ENCODE measurements around the gene ETV7.

- TF ChIP-seq LEF1 (IDR thresholded peaks at IDR 0.05; ENCODE audit: borderline replicate concordance) = no peak
- TF ChIP-seq ZNF384 (IDR thresholded peaks at IDR 0.05) = no peak
- no peak for TF ChIP-seq PKNOX1 (IDR thresholded peaks at IDR 0.05)
- no peak for TF ChIP-seq ARNT (IDR thresholded peaks at IDR 0.05)
Observed at GRCh38 chr6:36335465-36336207, 51.8 kb downstream of the ETV7 start.

All from HEK293T (cell line).